Caco-2 (cell line): ENCODE data around the gene TELO2. TPM values are rescaled to one million over a fixed set of nuclear protein-coding genes. Genes with fewer than 3 reads are reported as not detected.

Experiments used
- BruUV-seq: library from RNA; stranded (reverse); fragments of 400-500 nt; replicated peaks from 2 replicates; lab custom pipeline; 2021; lab: Mats Ljungman, UMichigan
- CTCF ChIA-PET: fragments of 300-600 bp; sonication (Branson Sonifier 250); formaldehyde crosslinking; loops from one replicate; lab custom pipeline; 2022; ENCODE audit warnings: antibody characterized with exemption; lab: Charles Lee
- POLR2A ChIA-PET: fragments of 300-600 bp; sonication (Branson Sonifier 250); formaldehyde crosslinking; loops from one replicate; lab custom pipeline; 2022; ENCODE audit warnings: antibody characterized with exemption; lab: Charles Lee
- DNase-seq, 2 experiments: peaks; one replicate each; pipeline versions ENCODE4 v3.0.0 to v3.0.0-alpha.2; 2020 to 2022
- H3K27me3 ChIP-seq: replicated peaks from 2 replicates; pipeline ENCODE4 v1.6.0; 2011; ENCODE audit warnings: low read length; ENCODE audit not compliant: control insufficient read depth, insufficient read depth
- H3K36me3 ChIP-seq: 2 replicates; pipeline ENCODE4 v1.5.1; 2011; ENCODE audit warnings: low read length; ENCODE audit not compliant: control insufficient read depth, insufficient read depth
- H3K4me1 ChIP-seq: fragments of 250-450 bp; sonication (Bioruptor Pico); 2 replicates; pipeline ENCODE4 v1.5.1; 2020; ENCODE audit warnings: mild to moderate bottlenecking
- H3K4me3 ChIP-seq: 2 replicates; pipeline ENCODE4 v1.5.1; 2011; ENCODE audit warnings: low read depth, mild to moderate bottlenecking, control low read depth, low read length
- H3K9me3 ChIP-seq: fragments of 250-450 bp; sonication (Bioruptor Pico); 2 replicates; pipeline ENCODE4 v1.5.1; 2020; ENCODE audit warnings: mild to moderate bottlenecking, moderate library complexity
- H3K27ac Mint-ChIP-seq: one replicate; pipeline ENCODE4 v1.8.0; 2022; ENCODE audit warnings: mixed read lengths; ENCODE audit not compliant: unreplicated experiment
- H3K27me3 Mint-ChIP-seq: one replicate; pipeline ENCODE4 v1.8.0; 2022; ENCODE audit warnings: mixed read lengths; ENCODE audit not compliant: insufficient read depth, unreplicated experiment
- H3K36me3 Mint-ChIP-seq: one replicate; pipeline ENCODE4 v1.8.0; 2022; ENCODE audit warnings: mild to moderate bottlenecking, mixed read lengths; ENCODE audit not compliant: insufficient read depth, unreplicated experiment
- H3K4me1 Mint-ChIP-seq: one replicate; pipeline ENCODE4 v1.8.0; 2022; ENCODE audit warnings: low read depth, mixed read lengths; ENCODE audit not compliant: unreplicated experiment
- H3K4me3 Mint-ChIP-seq: one replicate; pipeline ENCODE4 v1.8.0; 2022; ENCODE audit warnings: mild to moderate bottlenecking, moderate library complexity, mixed read lengths; ENCODE audit not compliant: unreplicated experiment
- H3K9me3 Mint-ChIP-seq: one replicate; pipeline ENCODE4 v1.8.0; 2022; ENCODE audit warnings: mixed read lengths; ENCODE audit not compliant: unreplicated experiment
- intact Hi-C: fragments of 100-400 bp; cut with micrococcal nuclease; formaldehyde crosslinking; loops from one replicate; pipeline ENCODE4 v1.10.0; 2022; ENCODE audit not compliant: unreplicated experiment
- total RNA-seq: library from RNA; stranded (reverse); gene quantifications from 2 replicates; pipeline ENCODE4 v1.2.3, GENCODE V29; 2022
- TF ChIP-seq, protein P1 (sequence below), 2 experiments: fragments of 200-600 bp in 1 of 2; IDR thresholded peaks; 1 replicate in 1 of 2; 2 replicates in 1 of 2; pipeline versions ENCODE4 v1.5.1 to v1.8.0; 2011 to 2022; ENCODE audit warnings: antibody characterized with exemption in 1 of 2, control low read depth in 1 of 2, inconsistent platforms in 1 of 2, low read depth in 1 of 2, low read length in 1 of 2, mild to moderate bottlenecking in 1 of 2, moderate library complexity in 1 of 2; ENCODE audit not compliant: insufficient read depth in 1 of 2, severe bottlenecking in 1 of 2, unreplicated experiment in 1 of 2

The TELO2 gene
- total RNA-seq, 1 experiment from 2014 or later, result 55.7 TPM

GRCh38 chr16:1532081-1532760 is 39.1 kb downstream of the TELO2 start:
- no peaks in the 10 kb centered on the region for H3K4me1 ChIP-seq
- H3K27me3 ChIP-seq, result no peaks in the 10 kb centered on the region
- intact Hi-C loops, result no loop called here
- Mint-ChIP-seq H3K4me1 (no peaks in the 10 kb centered on the region), H3K4me3 (no peak overlapping the region), H3K27ac (no peak overlapping the region), H3K36me3 (no peaks in the 10 kb centered on the region), H3K9me3 (no peaks in the 10 kb centered on the region), H3K27me3 (no peaks in the 10 kb centered on the region)
- no peak for DNase-seq
- TF ChIP-seq, protein P1, sequence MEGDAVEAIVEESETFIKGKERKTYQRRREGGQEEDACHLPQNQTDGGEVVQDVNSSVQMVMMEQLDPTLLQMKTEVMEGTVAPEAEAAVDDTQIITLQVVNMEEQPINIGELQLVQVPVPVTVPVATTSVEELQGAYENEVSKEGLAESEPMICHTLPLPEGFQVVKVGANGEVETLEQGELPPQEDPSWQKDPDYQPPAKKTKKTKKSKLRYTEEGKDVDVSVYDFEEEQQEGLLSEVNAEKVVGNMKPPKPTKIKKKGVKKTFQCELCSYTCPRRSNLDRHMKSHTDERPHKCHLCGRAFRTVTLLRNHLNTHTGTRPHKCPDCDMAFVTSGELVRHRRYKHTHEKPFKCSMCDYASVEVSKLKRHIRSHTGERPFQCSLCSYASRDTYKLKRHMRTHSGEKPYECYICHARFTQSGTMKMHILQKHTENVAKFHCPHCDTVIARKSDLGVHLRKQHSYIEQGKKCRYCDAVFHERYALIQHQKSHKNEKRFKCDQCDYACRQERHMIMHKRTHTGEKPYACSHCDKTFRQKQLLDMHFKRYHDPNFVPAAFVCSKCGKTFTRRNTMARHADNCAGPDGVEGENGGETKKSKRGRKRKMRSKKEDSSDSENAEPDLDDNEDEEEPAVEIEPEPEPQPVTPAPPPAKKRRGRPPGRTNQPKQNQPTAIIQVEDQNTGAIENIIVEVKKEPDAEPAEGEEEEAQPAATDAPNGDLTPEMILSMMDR (IDR thresholded peaks at IDR 0.05; ENCODE audit: insufficient read depth in 1 of 2, low read depth in 1 of 2, low read length in 1 of 2, severe bottlenecking in 1 of 2, unreplicated experiment in 1 of 2), result no peak
- ChIA-PET CTCF (no interaction called here), POLR2A (no interaction called here)
- BruUV-seq, result no TSS peak
- H3K36me3 ChIP-seq, result no peaks in the 10 kb centered on the region
- H3K4me3 ChIP-seq, result no peak overlapping the region
- no peaks in the 10 kb centered on the region for H3K9me3 ChIP-seq

DNA sequence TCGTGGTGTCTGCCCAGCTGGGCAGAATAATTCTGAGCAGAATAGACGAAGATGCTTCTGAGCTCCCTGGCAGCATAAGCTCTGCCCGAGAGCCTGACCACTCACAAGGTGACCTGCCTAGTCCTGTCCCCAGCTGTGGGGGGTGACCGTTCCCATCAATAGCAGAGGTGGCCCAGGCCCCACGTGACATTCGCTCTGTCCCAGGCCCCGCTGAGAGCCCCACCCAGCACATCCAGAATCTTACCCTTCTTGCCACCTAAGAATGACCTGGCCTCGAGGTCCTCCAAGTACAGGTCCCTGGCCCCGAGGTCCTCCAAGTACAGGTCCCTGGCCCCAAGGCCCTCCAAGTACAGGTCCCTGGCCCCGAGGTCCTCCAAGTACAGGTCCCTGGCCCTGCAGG is 39.6 kb downstream of the TELO2 start:
- Histone ChIP-seq H3K4me1 (no peaks in the 10 kb centered on the region), H3K27me3 (no peaks in the 10 kb centered on the region), H3K4me3 (no peak overlapping the region), H3K9me3 (no peaks in the 10 kb centered on the region), H3K36me3 (no peaks in the 10 kb centered on the region)
- ChIA-PET POLR2A (no interaction called here), CTCF (no interaction called here)
- no peak for DNase-seq
- no peak overlapping the region for H3K4me3 Mint-ChIP-seq
- TF ChIP-seq, protein P1 (IDR thresholded peaks at IDR 0.05; ENCODE audit: insufficient read depth in 1 of 2, low read depth in 1 of 2, low read length in 1 of 2, severe bottlenecking in 1 of 2, unreplicated experiment in 1 of 2), result no peak
- intact Hi-C loops, result no loop called here
- H3K4me1 Mint-ChIP-seq, result no peaks in the 10 kb centered on the region
- no peaks in the 10 kb centered on the region for H3K9me3 Mint-ChIP-seq
- H3K36me3 Mint-ChIP-seq, result no peaks in the 10 kb centered on the region
- no peak overlapping the region for H3K27ac Mint-ChIP-seq
- no TSS peak for BruUV-seq
- no peaks in the 10 kb centered on the region for H3K27me3 Mint-ChIP-seq

- TF ChIP-seq, protein P1 (IDR thresholded peaks at IDR 0.05; ENCODE audit: insufficient read depth in 1 of 2, low read depth in 1 of 2, low read length in 1 of 2, severe bottlenecking in 1 of 2, unreplicated experiment in 1 of 2), result no peak
- Mint-ChIP-seq H3K36me3 (no peaks in the 10 kb centered on the region), H3K27ac (no peak within 1 kb of the TSS), H3K9me3 (no peaks in the 10 kb centered on the region), H3K4me1 (no peaks in the 10 kb centered on the region), H3K4me3 (no peak within 1 kb of the TSS), H3K27me3 (no peaks in the 10 kb centered on the region)
- no peaks in the 10 kb centered on the region for H3K36me3 ChIP-seq
- no peaks in the 10 kb centered on the region for H3K27me3 ChIP-seq
- BruUV-seq, result no TSS peak
- no peak for DNase-seq
- no peaks in the 10 kb centered on the region for H3K4me1 ChIP-seq
- POLR2A ChIA-PET, result no interaction called here
- H3K9me3 ChIP-seq, result no peaks in the 10 kb centered on the region
- CTCF ChIA-PET, result no interaction called here
- intact Hi-C loops, result no loop called here
- no peak within 1 kb of the TSS for H3K4me3 ChIP-seq
Observed at GRCh38 chr16:1533443-1533951, 40.3 kb downstream of the TELO2 start, which contains the start of gene TMEM204. Gene TMEM204, plus strand, starts transcription at chr16:1533666. Its CDS starts 610 bp downstream, at chr16:1534276.
